ENCODE measurements around the gene ARL15. TPM values are rescaled to one million over a fixed set of nuclear protein-coding genes. Genes with fewer than 3 reads are reported as not detected.

ARL15 gene
- total and polyA plus RNA-seq, 2 donors (not counting 1 experiment from before 2014, with no cell fraction given): 5.8 to 20.5 TPM

GRCh38 chr5:54002779-54003178 is 307.6 kb downstream of the ARL15 start:
- no peaks in the 10 kb centered on the region for H4K20me1 ChIP-seq (ENCODE audit: control insufficient read depth, insufficient read depth, low read length, poor library complexity, severe bottlenecking)
- ChIA-PET CTCF (no interaction called here), POLR2A (no interaction called here)
- WGBS (ENCODE audit: insufficient coverage): 89% methylated on average over 1 of the region's 1 CpG
- no peak overlapping the region for H3K9ac ChIP-seq (ENCODE audit: low read length)
- no peak overlapping the region for H2AFZ ChIP-seq (ENCODE audit: insufficient read depth, low read depth, low read length, poor library complexity, severe bottlenecking)
- H3K4me3 Mint-ChIP-seq: no peak overlapping the region
- no peaks in the 10 kb centered on the region for H3K27me3 Mint-ChIP-seq
- TF ChIP-seq CTCF (IDR thresholded peaks at IDR 0.05): no peak
- TF ChIP-seq EZH2 (IDR thresholded peaks at IDR 0.05; ENCODE audit: borderline replicate concordance, insufficient read depth, low read depth, low read length, poor library complexity, severe bottlenecking): no peak
- no peak overlapping the region for H3K4me3 ChIP-seq (ENCODE audit: control extremely low read depth in 1 of 5, extremely low read depth in 1 of 5, insufficient read depth in 1 of 5, low read depth in 2 of 5, low read length in 4 of 5)
- H3K79me2 ChIP-seq (ENCODE audit: control insufficient read depth, insufficient read depth, low read length): no peaks in the 10 kb centered on the region
- H3K9me3 Mint-ChIP-seq (ENCODE audit: insufficient read depth): no peaks in the 10 kb centered on the region
- no peaks in the 10 kb centered on the region for H3K4me1 ChIP-seq (ENCODE audit: control insufficient read depth in 2 of 2, insufficient read depth in 2 of 2, low read length in 2 of 2)
- no peak overlapping the region for H3K27ac ChIP-seq (ENCODE audit: low read length in 2 of 2)
- ATAC-seq (ENCODE audit: low read depth) (no peak), DNase-seq (no peak)
- no peaks in the 10 kb centered on the region for H3K9me3 ChIP-seq (ENCODE audit: control extremely low read depth in 1 of 3, control insufficient read depth in 2 of 3, insufficient read depth in 1 of 3, low read length in 2 of 3)
- H3K4me1 Mint-ChIP-seq: no peaks in the 10 kb centered on the region
- no peak overlapping the region for H3K27ac Mint-ChIP-seq
- intact Hi-C loops (cut with micrococcal nuclease): no loop called here
- H3K27me3 ChIP-seq (replicated peaks in 1 of 4; ENCODE audit: control extremely low read depth in 1 of 4, control insufficient read depth in 3 of 4, insufficient read depth in 4 of 4, low read length in 3 of 4): no peaks in the 10 kb centered on the region
- no peaks in the 10 kb centered on the region for H3K36me3 ChIP-seq (replicated peaks in 1 of 2; ENCODE audit: control extremely low read depth in 1 of 2, control insufficient read depth in 1 of 2, extremely low read depth in 1 of 2, insufficient read depth in 2 of 2, low read length in 1 of 2)
- no peak overlapping the region for H3K4me2 ChIP-seq (replicated peaks; ENCODE audit: low read depth, low read length, poor library complexity, severe bottlenecking)

GRCh38 chr5:54001976-54002775 is 308.2 kb downstream of the ARL15 start:
- Mint-ChIP-seq H3K27me3 (no peaks in the 10 kb centered on the region), H3K4me3 (no peak overlapping the region), H3K9me3 (ENCODE audit: insufficient read depth) (no peaks in the 10 kb centered on the region), H3K27ac (no peak overlapping the region), H3K4me1 (no peaks in the 10 kb centered on the region)
- Histone ChIP-seq H3K9me3 (ENCODE audit: control extremely low read depth in 1 of 3, control insufficient read depth in 2 of 3, insufficient read depth in 1 of 3, low read length in 2 of 3) (no peaks in the 10 kb centered on the region), H3K4me3 (ENCODE audit: control extremely low read depth in 1 of 5, extremely low read depth in 1 of 5, insufficient read depth in 1 of 5, low read depth in 2 of 5, low read length in 4 of 5) (no peak overlapping the region), H4K20me1 (ENCODE audit: control insufficient read depth, insufficient read depth, low read length, poor library complexity, severe bottlenecking) (no peaks in the 10 kb centered on the region), H3K27me3 (replicated peaks in 1 of 4; ENCODE audit: control extremely low read depth in 1 of 4, control insufficient read depth in 3 of 4, insufficient read depth in 4 of 4, low read length in 3 of 4) (no peaks in the 10 kb centered on the region), H3K36me3 (replicated peaks in 1 of 2; ENCODE audit: control extremely low read depth in 1 of 2, control insufficient read depth in 1 of 2, extremely low read depth in 1 of 2, insufficient read depth in 2 of 2, low read length in 1 of 2) (no peaks in the 10 kb centered on the region), H3K4me1 (ENCODE audit: control insufficient read depth in 2 of 2, insufficient read depth in 2 of 2, low read length in 2 of 2) (no peaks in the 10 kb centered on the region), H2AFZ (ENCODE audit: insufficient read depth, low read depth, low read length, poor library complexity, severe bottlenecking) (no peak overlapping the region), H3K9ac (ENCODE audit: low read length) (no peak overlapping the region), H3K27ac (ENCODE audit: low read length in 2 of 2) (no peak overlapping the region), H3K79me2 (ENCODE audit: control insufficient read depth, insufficient read depth, low read length) (no peaks in the 10 kb centered on the region), H3K4me2 (replicated peaks; ENCODE audit: low read depth, low read length, poor library complexity, severe bottlenecking) (no peak overlapping the region)
- 80% methylated on average over 1 of the region's 5 CpGs for WGBS (ENCODE audit: insufficient coverage)
- TF ChIP-seq EZH2 (IDR thresholded peaks at IDR 0.05; ENCODE audit: borderline replicate concordance, insufficient read depth, low read depth, low read length, poor library complexity, severe bottlenecking) (no peak), CTCF (IDR thresholded peaks at IDR 0.05) (no peak)
- no peak for ATAC-seq (ENCODE audit: low read depth)
- ChIA-PET CTCF (no interaction called here), POLR2A (no interaction called here)
- no peak for DNase-seq
- intact Hi-C loops (cut with micrococcal nuclease): no loop called here

Measured in B cell (primary cell).